Measurements from ENCODE around the gene SRGAP2C. TPM values are rescaled to one million over a fixed set of nuclear protein-coding genes. Genes with fewer than 3 reads are reported as not detected.
"Not testable (repeated sequence)": the region's sequence is repeated elsewhere in the genome, so short reads cannot be mapped to it uniquely, and the experiment has no call there.

SRGAP2C gene
- total RNA-seq, 2 experiments from 2014 or later: 16.4 to 18.5 TPM

- intact Hi-C loops (cut with micrococcal nuclease); DNase-seq; CTCF ChIA-PET; H3K4me3 Mint-ChIP-seq; H3K36me3 Mint-ChIP-seq (ENCODE audit: low read depth); H3K27ac Mint-ChIP-seq; H3K4me1 Mint-ChIP-seq (ENCODE audit: low read depth); H3K27me3 Mint-ChIP-seq (ENCODE audit: low read depth); H3K9me3 Mint-ChIP-seq: not testable (repeated sequence)
Measured at GRCh38 chr1:121221770-121222169, 37.0 kb downstream of the SRGAP2C start.

DNA sequence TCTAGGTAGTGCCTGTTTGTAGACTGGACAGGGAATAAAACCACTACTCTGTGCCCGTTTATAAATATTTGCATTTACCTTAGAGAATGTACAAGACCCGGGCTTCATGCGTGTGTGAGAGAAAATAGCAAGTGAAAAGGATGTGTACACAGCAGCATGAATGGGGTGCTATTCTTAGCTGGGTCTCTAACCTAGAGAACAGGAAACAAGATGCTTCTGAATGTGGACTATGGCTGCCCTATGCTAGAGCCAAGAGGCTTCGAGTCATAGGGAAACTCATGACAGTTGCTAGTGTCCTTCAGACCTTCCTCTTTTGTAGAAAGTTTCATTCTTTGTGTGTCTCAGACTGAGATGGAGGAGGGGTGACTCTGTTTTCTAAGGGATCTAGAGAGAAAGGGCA lies 39.9 kb downstream of the SRGAP2C start:
- intact Hi-C loops (cut with micrococcal nuclease); H3K4me1 Mint-ChIP-seq (ENCODE audit: low read depth); H3K4me3 Mint-ChIP-seq; H3K27ac Mint-ChIP-seq; H3K27me3 Mint-ChIP-seq (ENCODE audit: low read depth); CTCF ChIA-PET; H3K9me3 Mint-ChIP-seq; DNase-seq; H3K36me3 Mint-ChIP-seq (ENCODE audit: low read depth): not testable (repeated sequence)

- H3K27ac Mint-ChIP-seq; DNase-seq; intact Hi-C loops (cut with micrococcal nuclease); CTCF ChIA-PET; H3K27me3 Mint-ChIP-seq (ENCODE audit: low read depth); H3K4me1 Mint-ChIP-seq (ENCODE audit: low read depth); H3K4me3 Mint-ChIP-seq; H3K9me3 Mint-ChIP-seq; H3K36me3 Mint-ChIP-seq (ENCODE audit: low read depth): not testable (repeated sequence)
Measured at GRCh38 chr1:121226295-121226904, 41.6 kb downstream of the SRGAP2C start.

GRCh38 chr1:121226925-121227324 lies 42.1 kb downstream of the SRGAP2C start:
- H3K36me3 Mint-ChIP-seq (ENCODE audit: low read depth); H3K27ac Mint-ChIP-seq; DNase-seq; H3K27me3 Mint-ChIP-seq (ENCODE audit: low read depth); H3K9me3 Mint-ChIP-seq; H3K4me1 Mint-ChIP-seq (ENCODE audit: low read depth); H3K4me3 Mint-ChIP-seq; intact Hi-C loops (cut with micrococcal nuclease); CTCF ChIA-PET: not testable (repeated sequence)

GRCh38 chr1:121227544-121228330 lies 43.0 kb downstream of the SRGAP2C start:
- intact Hi-C loops (cut with micrococcal nuclease); H3K27me3 Mint-ChIP-seq (ENCODE audit: low read depth); H3K36me3 Mint-ChIP-seq (ENCODE audit: low read depth); H3K4me3 Mint-ChIP-seq; H3K27ac Mint-ChIP-seq; CTCF ChIA-PET; H3K4me1 Mint-ChIP-seq (ENCODE audit: low read depth); H3K9me3 Mint-ChIP-seq; DNase-seq: not testable (repeated sequence)

- DNase-seq; intact Hi-C loops (cut with micrococcal nuclease); H3K4me3 Mint-ChIP-seq; CTCF ChIA-PET; H3K27me3 Mint-ChIP-seq (ENCODE audit: low read depth); H3K36me3 Mint-ChIP-seq (ENCODE audit: low read depth); H3K9me3 Mint-ChIP-seq; H3K4me1 Mint-ChIP-seq (ENCODE audit: low read depth); H3K27ac Mint-ChIP-seq: not testable (repeated sequence)
Measured at GRCh38 chr1:121230636-121231035, 45.9 kb downstream of the SRGAP2C start.

- CTCF ChIA-PET; H3K4me3 Mint-ChIP-seq; H3K9me3 Mint-ChIP-seq; H3K27ac Mint-ChIP-seq; DNase-seq; H3K27me3 Mint-ChIP-seq (ENCODE audit: low read depth); H3K36me3 Mint-ChIP-seq (ENCODE audit: low read depth); intact Hi-C loops (cut with micrococcal nuclease); H3K4me1 Mint-ChIP-seq (ENCODE audit: low read depth): not testable (repeated sequence)
Measured at GRCh38 chr1:121232445-121233125, 47.8 kb downstream of the SRGAP2C start.

GRCh38 chr1:121234090-121234759 lies 49.5 kb downstream of the SRGAP2C start:
- DNase-seq; H3K27me3 Mint-ChIP-seq (ENCODE audit: low read depth); H3K4me3 Mint-ChIP-seq; H3K9me3 Mint-ChIP-seq; H3K27ac Mint-ChIP-seq; H3K36me3 Mint-ChIP-seq (ENCODE audit: low read depth); intact Hi-C loops (cut with micrococcal nuclease); CTCF ChIA-PET; H3K4me1 Mint-ChIP-seq (ENCODE audit: low read depth): not testable (repeated sequence)

- intact Hi-C loops (cut with micrococcal nuclease); CTCF ChIA-PET; DNase-seq; H3K36me3 Mint-ChIP-seq (ENCODE audit: low read depth); H3K4me1 Mint-ChIP-seq (ENCODE audit: low read depth); H3K27me3 Mint-ChIP-seq (ENCODE audit: low read depth); H3K9me3 Mint-ChIP-seq; H3K27ac Mint-ChIP-seq; H3K4me3 Mint-ChIP-seq: not testable (repeated sequence)
Measured at GRCh38 chr1:121238384-121238783, 53.6 kb downstream of the SRGAP2C start.

- intact Hi-C loops (cut with micrococcal nuclease); H3K27me3 Mint-ChIP-seq (ENCODE audit: low read depth); H3K27ac Mint-ChIP-seq; H3K36me3 Mint-ChIP-seq (ENCODE audit: low read depth); DNase-seq; H3K4me1 Mint-ChIP-seq (ENCODE audit: low read depth); H3K9me3 Mint-ChIP-seq; CTCF ChIA-PET; H3K4me3 Mint-ChIP-seq: not testable (repeated sequence)
Measured at GRCh38 chr1:121243913-121244312, 59.1 kb downstream of the SRGAP2C start.

- H3K4me3 Mint-ChIP-seq; intact Hi-C loops (cut with micrococcal nuclease); H3K36me3 Mint-ChIP-seq (ENCODE audit: low read depth); CTCF ChIA-PET; DNase-seq; H3K27ac Mint-ChIP-seq; H3K9me3 Mint-ChIP-seq; H3K27me3 Mint-ChIP-seq (ENCODE audit: low read depth); H3K4me1 Mint-ChIP-seq (ENCODE audit: low read depth): not testable (repeated sequence)
Measured at GRCh38 chr1:121246399-121246798, 61.6 kb downstream of the SRGAP2C start.

DNA sequence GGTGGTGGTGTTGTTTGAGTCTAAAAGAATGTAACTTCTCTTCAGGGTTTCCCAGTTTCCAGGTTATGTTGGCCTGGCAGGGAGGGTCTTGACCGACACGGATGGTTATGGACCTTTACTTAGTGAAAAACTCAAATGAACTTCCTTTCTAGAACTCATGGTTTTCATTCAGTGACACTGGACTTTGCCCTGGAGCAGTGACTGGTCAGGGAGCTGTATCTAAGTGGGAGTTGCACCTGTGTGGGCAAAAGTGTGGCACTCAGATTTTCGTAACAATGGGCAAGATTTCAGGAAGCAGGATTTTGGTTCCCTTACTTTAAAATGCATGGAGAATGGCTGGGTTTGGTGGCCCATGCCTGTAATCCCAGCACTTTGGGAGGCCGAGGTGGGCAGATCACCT lies 67.9 kb downstream of the SRGAP2C start:
- H3K4me1 Mint-ChIP-seq (ENCODE audit: low read depth): not testable (repeated sequence)

More for the DNA sequence above, 67.9 kb downstream of the SRGAP2C start:
- H3K4me3 Mint-ChIP-seq; H3K9me3 Mint-ChIP-seq; DNase-seq; H3K27me3 Mint-ChIP-seq (ENCODE audit: low read depth); H3K27ac Mint-ChIP-seq; H3K36me3 Mint-ChIP-seq (ENCODE audit: low read depth); CTCF ChIA-PET; intact Hi-C loops (cut with micrococcal nuclease): not testable (repeated sequence)
